ENCODE data around the gene ELOVL5.

ELOVL5 gene

DNA sequence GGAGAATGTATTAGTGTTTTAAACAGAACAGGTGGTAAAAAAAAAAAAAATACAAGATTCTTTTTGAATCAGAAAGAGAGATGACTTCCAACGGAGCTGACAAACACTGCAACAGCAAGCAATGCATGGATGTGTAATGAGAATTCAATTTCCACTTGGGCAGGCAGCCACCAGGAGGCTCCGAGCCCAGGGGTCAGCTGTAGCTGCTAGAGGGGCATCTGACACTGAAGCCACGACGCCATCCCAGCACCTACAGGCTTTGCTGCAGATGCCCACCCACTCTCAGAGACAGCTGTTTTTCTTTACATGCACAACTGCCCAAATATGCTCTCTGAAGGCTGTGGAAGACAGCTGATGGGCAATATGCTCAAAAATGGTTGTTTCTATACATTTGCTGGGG, 75.4 kb downstream of the ELOVL5 start:
- DNase-seq (ENCODE audit: low read depth) = no peak

DNA sequence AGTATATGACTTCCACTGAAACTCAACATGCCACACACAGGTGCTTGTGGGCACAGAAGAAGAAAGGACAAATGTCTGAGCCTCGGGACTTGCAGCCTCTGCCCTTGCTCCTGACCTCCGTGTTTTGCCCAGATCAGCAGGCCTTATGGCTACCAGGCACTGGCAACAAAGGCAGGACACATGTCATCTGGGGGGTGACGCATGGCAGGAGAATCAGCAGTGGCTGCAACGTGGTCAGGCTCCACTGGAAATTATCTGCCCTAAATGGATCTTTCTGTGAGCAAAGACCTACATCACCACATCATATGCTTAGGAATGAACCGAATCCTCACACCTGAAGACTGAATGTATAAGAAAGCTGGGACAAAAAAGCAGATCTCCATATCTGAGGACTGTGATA, 78.9 kb downstream of the ELOVL5 start:
- DNase-seq (ENCODE audit: low read depth) = no peak

DNA sequence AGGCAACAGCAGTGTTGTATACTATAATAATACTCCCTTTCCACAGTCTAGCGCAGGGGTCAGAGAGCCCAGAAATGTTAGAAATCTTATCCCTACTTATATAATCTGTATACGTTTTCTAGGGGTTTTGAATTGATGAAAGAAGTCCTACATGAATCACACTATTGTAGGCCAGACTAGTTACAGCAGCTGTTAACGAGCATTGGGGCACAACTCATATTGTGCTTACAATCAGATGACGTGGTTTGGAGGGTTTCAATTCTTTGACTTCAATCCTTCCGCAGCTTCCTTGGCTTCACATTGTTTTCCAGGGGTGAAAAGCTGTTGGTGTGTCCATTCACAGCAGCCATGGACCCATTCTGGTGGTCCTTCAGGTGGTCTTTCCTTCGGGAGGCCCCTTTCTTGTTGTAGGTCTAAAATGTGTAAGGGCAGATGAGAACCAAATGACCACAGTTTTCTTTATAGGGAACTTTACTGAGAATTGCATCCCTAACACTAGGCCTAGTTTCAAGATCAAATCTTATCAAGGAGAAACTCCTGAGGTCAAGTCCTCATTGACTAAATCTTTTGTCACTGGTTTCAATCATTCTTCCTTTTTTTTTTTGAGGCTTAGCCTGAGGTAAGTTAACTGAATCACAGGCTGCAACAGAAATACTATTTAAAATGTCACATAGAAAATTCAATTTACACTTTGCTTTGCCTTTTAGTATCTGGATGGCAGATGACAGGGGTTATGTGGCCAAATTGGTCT, 79.7 kb downstream of the ELOVL5 start:
- DNase-seq (ENCODE audit: low read depth) = no peak

DNA sequence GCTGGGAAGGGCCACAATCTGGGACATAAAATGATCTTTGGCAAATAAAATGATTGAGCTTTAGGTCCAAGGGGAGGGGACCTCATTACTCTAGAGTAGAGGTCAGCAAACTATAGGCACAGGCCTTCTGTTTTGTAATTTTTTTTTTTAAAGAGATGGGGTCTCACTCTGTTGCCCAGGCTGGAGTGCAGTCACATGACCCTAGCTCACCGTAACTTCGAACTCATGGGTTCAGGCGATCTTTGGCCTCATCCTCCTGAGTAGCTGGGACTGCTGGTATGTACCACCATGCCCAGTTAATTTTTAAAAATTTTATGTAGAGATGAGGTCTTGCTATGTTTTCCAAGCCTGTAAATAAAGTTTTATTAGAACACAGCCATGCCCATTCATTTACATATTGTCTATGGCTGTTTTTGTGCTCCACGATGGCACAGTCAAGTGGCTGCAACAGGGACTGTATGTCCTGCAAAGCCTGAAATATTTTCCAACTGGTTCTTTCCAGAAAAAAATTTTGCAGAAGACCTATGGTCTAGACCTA, 82.1 kb downstream of the ELOVL5 start:
- no peak for DNase-seq (ENCODE audit: low read depth)

DNA sequence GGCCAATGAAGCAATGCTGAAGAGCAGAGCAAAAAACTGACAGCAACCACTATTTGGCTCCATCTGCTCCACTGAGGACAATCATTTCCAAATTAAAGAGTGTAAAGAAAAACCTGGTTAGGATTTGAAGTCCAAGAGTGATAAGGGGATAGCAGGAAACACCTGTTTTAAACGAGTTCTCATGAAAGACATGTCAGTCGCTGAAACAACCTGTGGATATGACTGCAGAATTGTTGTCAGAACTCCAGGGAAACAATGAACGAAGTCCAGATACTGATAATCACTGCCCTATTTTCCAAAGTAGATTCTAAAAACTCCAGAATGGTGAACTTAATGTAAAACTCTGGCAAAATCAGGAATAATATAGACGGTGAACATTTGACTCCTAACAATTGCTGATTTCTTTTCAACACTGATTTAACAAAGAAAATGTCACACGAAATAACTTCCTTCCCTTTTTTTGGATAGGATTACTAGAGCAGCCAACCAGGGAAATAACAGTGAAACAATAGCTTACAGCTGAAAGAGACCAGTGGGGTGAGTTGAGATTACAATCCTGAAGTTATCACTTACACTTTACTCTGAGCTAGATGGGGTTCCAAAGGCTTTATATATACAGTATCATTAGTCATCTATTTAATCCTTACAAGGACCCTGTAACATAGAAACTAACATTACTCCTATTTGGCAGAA, 83.7 kb downstream of the ELOVL5 start:
- no peak for DNase-seq (ENCODE audit: low read depth)

DNA sequence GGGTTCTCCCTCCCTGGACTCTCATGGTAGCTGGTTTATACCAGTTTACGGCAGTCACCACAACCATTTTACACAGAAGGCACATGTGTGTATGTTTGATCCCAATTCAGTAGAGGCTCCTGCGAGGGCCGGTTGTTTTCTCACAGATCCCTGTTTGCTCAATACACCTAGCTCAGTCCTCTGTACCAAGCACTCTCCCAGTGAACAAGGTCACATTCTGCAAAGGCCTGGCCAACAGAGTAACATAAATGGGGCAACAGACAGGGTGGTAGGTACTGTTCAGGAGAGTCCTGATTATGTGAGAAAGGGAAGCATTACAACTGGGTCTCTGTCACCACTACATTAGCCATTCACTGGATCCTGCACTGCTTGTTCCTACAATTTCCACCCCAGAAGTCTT, 84.4 kb downstream of the ELOVL5 start:
- DNase-seq (ENCODE audit: low read depth) = no peak

DNA sequence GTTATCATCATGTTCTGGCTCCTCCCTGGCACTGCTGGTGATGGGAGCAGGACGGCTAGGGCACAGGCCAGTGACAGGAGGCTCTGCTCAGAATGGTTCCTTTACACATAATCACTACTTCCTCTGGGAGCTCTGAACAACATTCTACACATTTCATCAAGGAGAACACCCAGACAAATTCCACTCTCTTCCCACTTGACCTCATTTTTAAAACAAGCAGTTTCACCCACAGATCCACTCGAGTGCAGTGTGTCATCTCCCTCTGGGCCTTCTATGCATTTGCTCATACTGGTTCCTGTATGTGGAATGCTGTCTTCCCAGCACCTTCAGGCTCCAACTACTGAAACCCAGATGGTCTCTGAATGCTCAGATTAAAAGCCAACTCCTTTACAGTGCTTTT, 84.8 kb downstream of the ELOVL5 start:
- DNase-seq (ENCODE audit: low read depth) = peak; percentile 55

DNA sequence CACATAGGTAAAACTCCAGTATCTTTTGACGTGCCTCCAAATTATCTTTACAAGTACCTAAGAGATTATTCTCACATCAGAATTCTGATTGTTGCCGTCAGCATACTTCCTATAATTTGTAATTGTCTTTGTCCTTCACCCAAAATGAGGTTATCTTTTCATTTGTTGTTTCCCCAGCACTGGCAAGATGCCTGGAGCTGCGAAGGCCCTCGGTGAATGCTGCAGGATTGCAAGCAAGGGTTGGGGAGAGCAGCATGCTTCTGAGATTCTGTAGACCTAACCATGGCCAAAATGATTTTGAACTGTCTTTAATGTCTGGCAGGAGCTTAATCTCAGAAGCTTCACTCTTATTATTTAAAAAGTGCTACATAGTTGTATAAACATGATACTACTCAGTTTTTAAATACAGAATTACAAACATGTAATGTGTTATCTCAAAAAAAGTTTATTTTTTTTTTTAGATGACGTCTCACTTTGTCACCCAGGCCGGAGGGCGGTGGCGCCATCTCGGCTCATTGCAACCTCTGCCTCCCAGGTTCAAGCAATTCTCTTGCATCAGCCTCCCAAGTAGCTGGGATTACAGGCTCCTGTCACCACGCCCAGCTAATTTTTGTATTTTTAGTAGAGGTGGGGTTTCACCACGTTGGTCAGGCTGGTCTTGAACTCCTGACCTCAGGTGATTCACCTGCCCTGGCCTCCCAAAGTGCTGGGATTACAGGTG, 88.7 kb downstream of the ELOVL5 start:
- DNase-seq (ENCODE audit: low read depth) = no peak

DNA sequence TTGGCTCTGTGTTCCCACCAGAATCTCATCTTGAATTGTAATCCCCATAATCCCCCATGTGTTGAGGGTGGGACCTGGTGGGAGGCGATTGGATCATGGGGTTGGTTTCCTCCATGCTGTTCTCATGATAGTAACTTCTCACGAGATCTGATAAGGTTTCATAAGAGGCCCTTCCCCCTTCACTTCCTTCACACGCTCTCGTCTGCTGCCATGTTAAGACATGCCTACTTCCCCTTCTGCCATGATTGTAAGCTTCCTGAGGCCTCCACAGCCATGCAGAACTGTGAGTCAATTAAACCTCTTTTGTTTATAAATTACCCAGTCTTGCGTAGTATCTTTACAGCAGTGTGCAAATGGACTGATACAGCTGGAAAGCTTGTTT, 90.0 kb downstream of the ELOVL5 start:
- DNase-seq (ENCODE audit: low read depth) = no peak

DNA sequence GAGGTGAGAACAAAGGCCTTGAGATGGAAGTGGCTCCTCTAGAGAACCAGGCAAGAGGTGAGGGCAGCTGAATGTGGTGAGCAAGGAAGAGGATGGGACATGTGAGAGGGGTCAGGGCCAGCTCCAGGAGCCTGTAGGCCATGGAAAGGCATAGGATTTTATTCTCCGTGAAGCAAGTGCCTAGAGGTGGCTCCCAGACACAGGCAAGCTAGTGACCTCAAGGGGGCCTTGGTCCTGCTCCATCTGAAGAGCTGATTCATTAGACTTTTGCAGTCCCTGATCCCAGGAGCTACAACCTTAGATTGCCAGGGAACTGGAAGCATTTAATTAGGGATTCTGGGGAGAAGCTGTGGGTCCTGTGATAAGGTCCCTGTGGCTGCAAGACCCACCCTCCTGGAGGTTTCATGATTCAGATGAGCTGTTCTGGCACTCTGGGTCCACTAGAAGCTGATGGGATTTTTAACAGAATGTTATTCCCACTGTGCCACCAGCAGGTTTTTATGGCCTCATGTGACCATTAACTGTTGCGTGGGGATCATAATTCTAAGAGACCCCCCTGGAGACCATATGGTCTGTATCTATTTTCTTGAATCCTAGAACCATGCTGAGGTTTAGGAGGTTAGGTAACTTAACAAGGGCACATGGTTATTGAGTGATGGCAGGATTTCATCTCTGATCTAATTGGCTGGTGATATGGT, 90.5 kb downstream of the ELOVL5 start:
- DNase-seq (ENCODE audit: low read depth) = no peak

DNA sequence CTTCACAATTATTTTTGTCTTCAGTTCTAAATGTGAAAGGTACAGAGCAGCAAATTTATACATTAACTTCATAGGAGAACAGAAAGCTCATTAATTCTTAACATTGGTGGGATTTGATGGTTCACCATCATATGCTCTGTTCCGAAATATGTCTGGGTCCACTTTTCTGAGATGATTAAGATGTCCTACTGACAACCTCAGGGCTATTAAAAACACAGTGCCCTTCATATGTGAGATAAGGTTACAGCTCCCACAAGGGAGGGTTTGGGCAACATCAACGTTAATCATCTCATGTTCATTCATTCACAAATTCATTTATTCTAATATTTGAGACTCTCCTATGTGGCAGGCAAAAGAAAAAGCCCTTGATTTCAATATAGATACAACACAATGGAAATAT, 91.2 kb downstream of the ELOVL5 start:
- no peak for DNase-seq (ENCODE audit: low read depth)

DNA sequence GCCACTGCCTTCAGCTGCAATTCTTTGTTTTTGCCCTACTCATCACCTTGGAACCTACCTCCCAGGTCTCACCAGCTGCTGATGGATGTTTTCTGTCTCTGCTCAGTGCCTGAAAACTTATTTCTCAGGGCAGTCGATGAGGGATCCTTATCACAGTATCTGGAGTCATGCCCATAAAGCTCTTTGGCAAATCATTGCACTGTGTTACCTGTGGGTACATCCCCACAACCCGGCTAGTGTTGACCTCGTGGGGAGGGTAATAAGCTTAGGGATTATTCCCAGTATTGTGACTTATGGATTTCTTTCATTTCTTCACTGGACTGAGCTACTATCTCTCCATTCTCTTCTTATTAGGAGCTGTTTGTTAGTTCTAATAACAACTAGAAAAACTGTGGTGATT, 91.7 kb downstream of the ELOVL5 start:
- DNase-seq (ENCODE audit: low read depth) = no peak

DNA sequence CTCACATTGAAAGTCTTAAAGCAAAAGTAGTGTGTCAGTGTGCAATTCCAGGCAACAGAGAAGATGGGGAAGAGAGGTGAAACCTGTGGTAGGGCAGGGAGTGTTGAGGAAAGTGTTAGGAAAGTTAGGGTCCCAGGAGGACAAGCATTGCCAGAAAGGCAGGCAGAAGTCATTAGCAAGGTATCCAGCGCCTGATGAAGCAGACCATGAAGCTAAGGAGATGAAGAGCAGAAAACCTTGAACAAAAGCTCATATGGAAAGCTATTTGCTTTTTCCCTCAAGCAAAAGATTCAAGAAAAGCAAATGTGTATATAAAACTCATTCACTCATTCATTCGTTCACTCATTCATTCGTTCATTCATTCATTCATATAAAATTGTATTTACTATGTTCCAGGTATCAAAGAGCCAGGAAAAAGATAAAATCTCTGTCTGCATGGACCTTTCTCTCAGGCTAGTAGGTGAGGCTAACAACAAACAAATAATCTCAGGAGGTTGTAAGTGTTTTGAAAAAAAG, 96.5 kb downstream of the ELOVL5 start:
- DNase-seq (ENCODE audit: low read depth) = no peak

DNA sequence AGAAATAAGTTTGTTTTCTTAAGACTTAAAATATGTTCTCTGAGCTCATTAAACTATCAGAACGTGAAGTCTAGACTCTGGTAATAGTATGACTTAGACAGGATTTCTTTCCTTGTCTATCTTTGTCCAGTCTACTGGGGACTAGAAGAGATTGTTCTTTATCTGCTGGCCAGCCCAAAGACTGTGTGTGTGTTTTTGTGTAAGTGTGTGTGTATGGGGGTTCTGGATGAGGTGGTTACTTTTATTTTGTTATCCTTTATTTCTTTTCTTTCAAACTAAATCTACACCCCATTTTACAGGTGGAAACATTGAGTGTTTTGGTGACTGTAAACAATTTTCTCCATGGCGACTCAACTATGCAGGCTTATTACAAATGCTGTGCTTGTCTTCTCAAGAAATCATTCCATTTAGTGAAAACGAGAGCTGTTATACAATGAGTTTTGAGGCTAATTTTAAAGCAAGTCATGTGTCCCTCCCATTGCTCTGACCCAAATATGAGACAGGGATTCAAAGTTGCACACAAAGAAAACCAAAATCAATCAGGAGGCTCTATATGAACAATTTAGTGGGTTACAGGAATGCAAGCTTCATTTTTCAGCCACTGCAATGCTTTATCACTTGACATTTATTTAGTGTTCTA, 97.6 kb downstream of the ELOVL5 start:
- DNase-seq (ENCODE audit: low read depth) = no peak

DNA sequence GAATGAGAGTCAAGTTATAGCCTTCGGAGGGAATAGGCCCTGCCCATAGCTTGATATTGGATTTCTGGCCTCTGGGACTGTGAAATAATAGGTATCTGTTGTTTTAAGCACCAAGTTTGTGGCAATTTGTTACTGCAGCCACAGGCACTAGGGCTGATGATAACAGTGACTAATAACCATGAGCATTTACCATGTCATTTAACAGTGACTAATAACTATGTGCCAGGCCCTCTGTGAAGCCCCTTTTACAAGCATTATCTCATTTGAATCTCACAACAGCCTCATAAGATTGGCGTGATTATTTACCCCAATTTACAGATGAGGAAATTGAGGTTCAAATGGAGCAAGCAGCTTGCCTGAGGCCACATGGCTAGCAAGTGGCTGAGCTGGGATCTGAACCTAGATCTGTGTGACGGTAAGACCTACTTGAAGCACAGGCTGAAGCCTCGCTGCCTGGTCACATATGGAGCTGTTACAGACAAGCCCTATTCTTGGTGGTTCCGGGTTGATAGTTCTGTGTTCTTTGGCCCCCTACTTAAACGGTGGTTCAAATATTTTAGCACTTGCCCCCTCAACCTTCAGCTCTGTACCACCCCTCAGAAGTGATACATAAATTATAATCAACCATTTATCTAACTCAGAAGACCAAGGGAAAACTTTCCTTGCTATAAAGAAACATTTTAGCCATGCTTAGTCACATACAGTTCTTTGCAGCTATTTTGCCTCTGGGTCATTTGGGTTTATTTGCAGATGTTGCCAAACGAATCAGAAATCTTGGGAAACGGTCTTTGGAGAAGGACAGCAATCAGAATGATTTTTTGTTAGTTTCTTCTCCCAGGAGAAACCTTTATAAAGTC, 98.3 kb downstream of the ELOVL5 start:
- DNase-seq (ENCODE audit: low read depth) = peak; percentile 24

DNA sequence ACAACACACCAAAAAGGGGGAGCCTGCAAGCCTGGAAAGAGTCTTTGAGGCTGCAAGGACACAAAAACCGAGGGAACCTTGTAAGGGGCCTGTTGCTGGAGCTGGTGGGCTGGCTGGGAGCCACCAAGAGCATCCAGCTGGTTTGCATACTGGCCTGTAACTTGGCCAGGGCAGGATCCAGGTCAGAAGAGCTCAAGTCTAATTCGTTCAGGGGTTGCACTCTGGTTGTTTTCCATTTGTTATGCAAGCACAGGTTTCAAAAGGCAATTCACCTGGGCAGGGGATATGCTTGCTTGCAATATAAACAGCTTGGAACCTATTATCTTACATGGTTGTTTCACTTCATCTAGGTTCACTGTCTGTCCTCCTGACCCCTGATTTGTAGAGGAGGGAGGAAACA, 101.8 kb downstream of the ELOVL5 start:
- DNase-seq (ENCODE audit: low read depth) = no peak

DNA sequence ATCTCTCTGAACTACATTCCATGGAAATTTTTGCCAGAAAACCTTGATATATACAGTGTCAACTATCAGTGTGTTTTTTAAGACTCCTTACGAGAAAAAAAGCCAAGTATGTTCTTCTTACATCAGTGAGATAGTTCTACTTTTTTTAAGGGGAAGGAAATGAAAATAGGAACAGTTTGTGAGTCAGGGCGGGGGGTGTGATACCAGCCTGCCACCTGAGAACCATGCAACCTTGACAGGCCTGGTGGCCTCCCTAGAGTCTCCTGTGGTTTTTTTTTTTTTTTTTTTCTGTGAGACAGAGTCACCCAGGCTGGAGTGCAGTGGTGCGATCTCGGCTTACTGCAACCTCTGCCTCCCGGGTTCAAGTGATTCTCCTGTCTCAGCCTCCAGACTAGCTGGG, 103.8 kb downstream of the ELOVL5 start:
- no peak for DNase-seq (ENCODE audit: low read depth)

DNA sequence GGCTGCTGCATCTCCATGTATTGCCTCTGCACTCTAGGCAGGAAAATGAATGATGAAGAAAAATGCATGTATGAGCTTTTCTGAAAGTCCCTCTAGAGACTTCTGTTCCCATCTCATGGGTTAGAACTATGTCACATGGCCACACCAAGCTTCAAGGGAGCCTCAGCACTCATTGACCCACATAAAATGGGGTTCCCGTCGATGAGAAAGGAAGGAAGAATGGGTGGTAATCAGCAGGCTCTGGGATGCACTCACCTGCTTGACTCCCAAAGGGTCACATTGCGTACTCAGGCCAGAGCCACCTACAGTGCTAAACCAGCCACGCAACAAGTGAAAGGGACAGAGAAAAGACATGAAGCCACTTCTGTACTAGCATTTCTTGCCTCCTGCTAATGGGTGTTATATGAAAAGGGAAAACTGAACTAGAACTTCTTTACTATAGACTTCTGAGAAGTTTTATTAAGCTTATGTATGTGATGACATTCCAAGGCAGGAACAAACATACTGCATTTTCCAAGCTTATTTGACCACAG, 104.3 kb downstream of the ELOVL5 start:
- no peak for DNase-seq (ENCODE audit: low read depth)

DNA sequence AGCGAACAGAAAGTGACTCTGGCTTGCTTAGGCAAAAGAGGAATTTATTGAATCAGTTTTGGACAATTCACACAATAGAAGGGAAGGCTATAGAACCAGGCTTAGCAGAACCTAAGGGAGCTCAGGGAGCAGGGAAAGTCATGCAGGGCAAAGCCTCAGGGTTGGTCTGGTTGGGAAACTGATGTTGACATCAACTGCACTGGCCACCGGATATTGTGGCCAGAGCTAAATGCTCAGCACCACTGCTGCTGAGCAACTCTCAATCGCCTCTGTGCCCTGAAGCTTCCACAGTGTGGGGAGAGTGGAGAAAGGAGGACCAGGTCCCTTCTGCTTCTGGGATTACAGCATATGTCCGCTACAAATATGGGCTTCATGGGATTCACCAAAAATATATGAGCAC, 106.8 kb downstream of the ELOVL5 start:
- no peak for DNase-seq (ENCODE audit: low read depth)

DNA sequence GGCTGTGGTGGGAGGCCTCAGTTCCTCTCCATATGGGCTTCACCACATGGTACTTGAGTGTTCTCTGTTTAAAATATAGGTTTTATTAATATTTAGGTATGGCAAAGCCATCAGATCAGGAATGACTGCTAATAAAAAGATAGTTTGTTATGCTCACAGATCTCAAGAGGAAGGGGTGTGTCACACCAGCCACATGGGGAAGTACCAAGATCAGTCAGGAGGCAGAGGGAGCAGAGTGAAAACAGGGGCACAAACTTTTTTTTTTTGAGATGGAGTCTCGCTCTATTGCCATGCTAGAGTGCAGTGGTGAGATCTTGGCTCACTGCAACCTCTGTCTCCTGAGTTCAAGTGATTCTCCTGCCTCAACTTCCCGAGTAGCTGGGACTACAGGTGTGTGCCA, 108.0 kb downstream of the ELOVL5 start:
- no peak for DNase-seq (ENCODE audit: low read depth)
